H9 (cell line): Measurements from ENCODE around the gene CHTOP. TPM values are rescaled to one million over a fixed set of nuclear protein-coding genes. Genes with fewer than 3 reads are reported as not detected.

ENCODE experiments used
- DNase-seq: peaks from one replicate; pipeline ENCODE4 v3.0.0-alpha.2; 2017
- H2AFZ ChIP-seq: one replicate; pipeline ENCODE4 v1.6.1; 2013; ENCODE audit warnings: mild to moderate bottlenecking, low read length, control low read depth, moderate library complexity
- H2AK5ac ChIP-seq: 2 replicates; pipeline ENCODE4 v1.6.1; 2013; ENCODE audit warnings: low read length, control low read depth, mixed read lengths; ENCODE audit not compliant: insufficient read length
- H2BK120ac ChIP-seq: one replicate; pipeline ENCODE4 v1.6.1; 2013; ENCODE audit warnings: low read depth, mild to moderate bottlenecking, low read length, control low read depth, inconsistent platforms; ENCODE audit not compliant: poor library complexity, severe bottlenecking
- H2BK12ac ChIP-seq: 2 replicates; pipeline ENCODE4 v1.6.1; 2013; ENCODE audit warnings: low read length, control low read depth, mixed read lengths, low read depth; ENCODE audit not compliant: insufficient read length
- H2BK15ac ChIP-seq: 2 replicates; pipeline ENCODE4 v1.6.1; 2013; ENCODE audit warnings: low read depth, low read length, control low read depth
- H2BK20ac ChIP-seq: one replicate; pipeline ENCODE4 v1.6.1; 2013; ENCODE audit warnings: low read depth, mild to moderate bottlenecking, low read length, control low read depth, inconsistent platforms; ENCODE audit not compliant: poor library complexity, severe bottlenecking
- H2BK5ac ChIP-seq: 2 replicates; pipeline ENCODE4 v1.6.1; 2013; ENCODE audit warnings: low read length, control low read depth, mixed read lengths; ENCODE audit not compliant: insufficient read length
- H3K14ac ChIP-seq: 2 replicates; pipeline ENCODE4 v1.6.1; 2013; ENCODE audit warnings: low read length, control low read depth; ENCODE audit not compliant: insufficient read depth
- H3K18ac ChIP-seq: 2 replicates; pipeline ENCODE4 v1.6.1; 2013; ENCODE audit warnings: low read depth, mild to moderate bottlenecking, mixed read lengths, low read length, control low read depth; ENCODE audit not compliant: insufficient read length
- H3K23ac ChIP-seq: 2 replicates; pipeline ENCODE4 v1.6.1; 2013; ENCODE audit warnings: low read length, control low read depth, mixed read lengths, low read depth; ENCODE audit not compliant: insufficient read length
- H3K23me2 ChIP-seq: 2 replicates; pipeline ENCODE4 v1.6.1; 2013; ENCODE audit warnings: low read depth, mild to moderate bottlenecking, mixed read lengths, low read length, control low read depth; ENCODE audit not compliant: insufficient read length, poor library complexity, severe bottlenecking
- H3K27ac ChIP-seq: 2 replicates; pipeline ENCODE4 v1.5.1; 2013; ENCODE audit warnings: low read length, control low read depth, mixed read lengths, low read depth; ENCODE audit not compliant: insufficient read length
- H3K27me3 ChIP-seq: 2 replicates; pipeline ENCODE4 v1.6.1; 2013; ENCODE audit warnings: low read length, control low read depth, inconsistent platforms; ENCODE audit not compliant: insufficient read depth
- H3K4ac ChIP-seq: 2 replicates; pipeline ENCODE4 v1.6.1; 2013; ENCODE audit warnings: low read depth, mild to moderate bottlenecking, control low read depth, inconsistent platforms, low read length, moderate library complexity
- H3K4me1 ChIP-seq: 2 replicates; pipeline ENCODE4 v1.6.1; 2013; ENCODE audit warnings: low read length, control low read depth, inconsistent platforms; ENCODE audit not compliant: insufficient read depth
- H3K4me2 ChIP-seq: 2 replicates; pipeline ENCODE4 v1.6.1; 2013; ENCODE audit warnings: low read length, control low read depth, mixed read lengths; ENCODE audit not compliant: insufficient read length, insufficient read depth
- H3K56ac ChIP-seq: 2 replicates; pipeline ENCODE4 v1.6.1; 2013; ENCODE audit warnings: low read depth, mild to moderate bottlenecking, mixed read lengths, low read length, control low read depth; ENCODE audit not compliant: insufficient read length
- H3K79me1 ChIP-seq: 2 replicates; pipeline ENCODE4 v1.6.1; 2013; ENCODE audit warnings: low read depth, mild to moderate bottlenecking, moderate library complexity, low read length, control low read depth, inconsistent platforms; ENCODE audit not compliant: insufficient read depth, poor library complexity, severe bottlenecking
- H3K79me2 ChIP-seq: 2 replicates; pipeline ENCODE4 v1.6.1; 2013; ENCODE audit warnings: low read length, control low read depth, inconsistent platforms; ENCODE audit not compliant: insufficient read depth
- H3K9ac ChIP-seq: 2 replicates; pipeline ENCODE4 v1.6.1; 2013; ENCODE audit warnings: low read length, control low read depth, mixed read lengths; ENCODE audit not compliant: insufficient read length; ENCODE audit errors: extremely low read depth
- H3K9me3 ChIP-seq: one replicate; pipeline ENCODE4 v1.6.1; 2013; ENCODE audit warnings: low read depth, low read length, inconsistent platforms; ENCODE audit not compliant: control insufficient read depth
- H3T11ph ChIP-seq: one replicate; pipeline ENCODE4 v1.6.1; 2013; ENCODE audit warnings: mild to moderate bottlenecking, low read length, control low read depth, inconsistent platforms
- H4K20me1 ChIP-seq: one replicate; pipeline ENCODE4 v1.6.1; 2013; ENCODE audit not compliant: control insufficient read depth, insufficient read length, insufficient read depth
- H4K5ac ChIP-seq: 2 replicates; pipeline ENCODE4 v1.6.1; 2013; ENCODE audit warnings: low read depth, mild to moderate bottlenecking, mixed read lengths, low read length, control low read depth; ENCODE audit not compliant: insufficient read length
- H4K8ac ChIP-seq: replicated peaks from 2 replicates; pipeline ENCODE4 v1.6.1; 2013; ENCODE audit warnings: low read length, control low read depth, mixed read lengths, low read depth; ENCODE audit not compliant: insufficient read length
- H4K91ac ChIP-seq: 2 replicates; pipeline ENCODE4 v1.6.1; 2013; ENCODE audit warnings: low read depth, mild to moderate bottlenecking, moderate library complexity, mixed read lengths, low read length, control low read depth; ENCODE audit not compliant: insufficient read length
- H3K27ac Mint-ChIP-seq, 3 experiments: 2 replicates in 2 of 3; 3 replicates in 1 of 3; pipeline ENCODE4 v1.8.0; 2020 to 2021; ENCODE audit warnings: mixed read lengths in 3 of 3, mild to moderate bottlenecking in 1 of 3, moderate library complexity in 1 of 3
- H3K27me3 Mint-ChIP-seq: 2 replicates; pipeline ENCODE4 v1.8.0; 2021; ENCODE audit warnings: low read depth, mild to moderate bottlenecking, moderate library complexity, mixed read lengths
- H3K36me3 Mint-ChIP-seq, 3 experiments: 2 replicates in 2 of 3; 3 replicates in 1 of 3; pipeline ENCODE4 v1.8.0; 2020 to 2021; ENCODE audit warnings: low read depth in 3 of 3, mixed read lengths in 3 of 3; ENCODE audit not compliant: insufficient read depth in 1 of 3
- H3K4me1 Mint-ChIP-seq, 2 experiments: 2 replicates each; pipeline ENCODE4 v1.8.0; 2020; ENCODE audit warnings: mixed read lengths in 2 of 2
- H3K4me3 Mint-ChIP-seq, 2 experiments: 2 replicates in 1 of 2; 3 replicates in 1 of 2; pipeline ENCODE4 v1.8.0; 2020 to 2021; ENCODE audit warnings: mild to moderate bottlenecking in 2 of 2, mixed read lengths in 2 of 2, moderate library complexity in 1 of 2
- H3K9me3 Mint-ChIP-seq, 2 experiments: 2 replicates in 1 of 2; 3 replicates in 1 of 2; pipeline ENCODE4 v1.8.0; 2020; ENCODE audit warnings: mild to moderate bottlenecking in 2 of 2, mixed read lengths in 2 of 2, moderate library complexity in 1 of 2
- WGBS: extraction: QIAGEN DNeasy Blood & Tissue Kit; methylation state at CpG from one replicate; pipeline ENCODE4 v1.1.7; 2013; ENCODE audit warnings: missing lambda C conversion rate, low lambda C conversion rate, mixed read lengths; ENCODE audit not compliant: insufficient read length; ENCODE audit errors: extremely low coverage; 5-methylcytosine and 5-hydroxymethylcytosine counted together
- total RNA-seq: library from RNA; stranded (reverse); gene quantifications from 2 replicates; pipeline ENCODE4 v1.2.1, GENCODE V29; 2021
- TF ChIP-seq, protein P1 (sequence below): fragments of 200-600 bp; sonication (generic); conservative IDR thresholded peaks from 3 replicates; pipeline ENCODE4 v1.8.0; 2021; ENCODE audit warnings: antibody characterized with exemption, mild to moderate bottlenecking

Gene CHTOP
- total RNA-seq, 1 experiment from 2014 or later: 126 TPM

DNA sequence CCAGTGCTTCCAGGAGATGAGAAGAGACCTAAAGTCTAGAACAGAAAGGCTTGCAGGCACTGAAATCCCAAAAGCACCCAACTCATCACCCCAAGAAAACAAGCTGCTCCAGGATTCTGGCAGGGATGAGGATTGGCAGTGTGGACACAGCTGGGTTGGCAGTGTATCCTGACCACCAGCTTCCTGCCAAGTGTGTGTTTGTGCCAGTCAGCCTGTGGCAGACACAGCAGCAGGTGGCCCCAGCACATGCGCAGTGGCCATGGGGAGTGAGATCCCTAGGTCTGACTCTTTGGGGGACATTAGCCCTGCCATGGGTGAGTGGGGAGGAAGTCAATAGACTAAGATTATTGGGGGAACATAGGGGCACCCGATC is 16.0 kb downstream of the CHTOP start:
- H2AFZ ChIP-seq: no peak overlapping the region
- Mint-ChIP-seq H3K4me3 (no peak overlapping the region), H3K9me3 (no peaks in the 10 kb centered on the region), H3K27ac (peak overlapping the region in 1 of 3 experiments; percentile 25; a peak in 1 of 7 replicates), H3K27me3 (peaks cover 4% of the 10 kb centered on the region; the same call in 1 of the 2 replicates), H3K36me3 (peaks cover 8 to 20% (median 18%) of the 10 kb centered on the region in 3 experiments; a peak in 6 of 7 replicates), H3K4me1 (peaks cover 6% of the 10 kb centered on the region in 2 experiments)
- H3K4me1 ChIP-seq: no peaks in the 10 kb centered on the region
- no peak overlapping the region for H3K27ac ChIP-seq
- H3K4ac ChIP-seq: no peak overlapping the region
- H2BK120ac ChIP-seq: no peak overlapping the region
- no peak overlapping the region for H2BK5ac ChIP-seq
- no peaks in the 10 kb centered on the region for H3K79me2 ChIP-seq
- no peak overlapping the region for H3T11ph ChIP-seq
- H3K18ac ChIP-seq: no peak overlapping the region
- no peak overlapping the region for H3K56ac ChIP-seq
- TF ChIP-seq, protein P1, sequence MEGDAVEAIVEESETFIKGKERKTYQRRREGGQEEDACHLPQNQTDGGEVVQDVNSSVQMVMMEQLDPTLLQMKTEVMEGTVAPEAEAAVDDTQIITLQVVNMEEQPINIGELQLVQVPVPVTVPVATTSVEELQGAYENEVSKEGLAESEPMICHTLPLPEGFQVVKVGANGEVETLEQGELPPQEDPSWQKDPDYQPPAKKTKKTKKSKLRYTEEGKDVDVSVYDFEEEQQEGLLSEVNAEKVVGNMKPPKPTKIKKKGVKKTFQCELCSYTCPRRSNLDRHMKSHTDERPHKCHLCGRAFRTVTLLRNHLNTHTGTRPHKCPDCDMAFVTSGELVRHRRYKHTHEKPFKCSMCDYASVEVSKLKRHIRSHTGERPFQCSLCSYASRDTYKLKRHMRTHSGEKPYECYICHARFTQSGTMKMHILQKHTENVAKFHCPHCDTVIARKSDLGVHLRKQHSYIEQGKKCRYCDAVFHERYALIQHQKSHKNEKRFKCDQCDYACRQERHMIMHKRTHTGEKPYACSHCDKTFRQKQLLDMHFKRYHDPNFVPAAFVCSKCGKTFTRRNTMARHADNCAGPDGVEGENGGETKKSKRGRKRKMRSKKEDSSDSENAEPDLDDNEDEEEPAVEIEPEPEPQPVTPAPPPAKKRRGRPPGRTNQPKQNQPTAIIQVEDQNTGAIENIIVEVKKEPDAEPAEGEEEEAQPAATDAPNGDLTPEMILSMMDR: no peak
- H2BK15ac ChIP-seq: no peak overlapping the region
- H4K91ac ChIP-seq: no peak overlapping the region
- no peaks in the 10 kb centered on the region for H4K20me1 ChIP-seq
- H3K23ac ChIP-seq: no peak overlapping the region
- no peak overlapping the region for H2BK20ac ChIP-seq
- H3K4me2 ChIP-seq: no peak overlapping the region
- no peak overlapping the region for H2AK5ac ChIP-seq
- no peaks in the 10 kb centered on the region for H3K9me3 ChIP-seq
- H3K9ac ChIP-seq: no peak overlapping the region
- no peaks in the 10 kb centered on the region for H3K79me1 ChIP-seq
- H4K5ac ChIP-seq: no peak overlapping the region
- DNase-seq: no peak
- H3K14ac ChIP-seq: no peak overlapping the region
- no peaks in the 10 kb centered on the region for H3K23me2 ChIP-seq
- no CpG with 5 or more reads among the region's 2 CpGs for WGBS
- no peak overlapping the region for H4K8ac ChIP-seq
- no peak overlapping the region for H2BK12ac ChIP-seq
- H3K27me3 ChIP-seq: no peaks in the 10 kb centered on the region
